Stimulated activated CD4-positive, alpha-beta T cell treated with anti-CD3 and anti-CD28 coated beads, Interleukin-4, amount 100 ng/mL, for 24 hours (primary cell): ENCODE data around the gene LEKR1.
A peak's percentile ranks its signal among the peaks of the same experiment; 100 is the strongest.

Source experiments
- DNase-seq: peaks from one replicate; pipeline ENCODE4 v3.0.0-alpha.2; 2020

Gene LEKR1

GRCh38 chr3:157086060-157086750 is 260.1 kb downstream of the LEKR1 start:
- no peak for DNase-seq

GRCh38 chr3:157086775-157087174 is 260.6 kb downstream of the LEKR1 start:
- DNase-seq, result no peak

- DNase-seq, result no peak
These were observed 261.2 kb downstream of the LEKR1 start for GRCh38 chr3:157087373-157087772.

GRCh38 chr3:157087780-157088600 is 261.8 kb downstream of the LEKR1 start:
- no peak for DNase-seq

- DNase-seq, result peak; percentile 94
These were observed 262.7 kb downstream of the LEKR1 start for GRCh38 chr3:157088601-157089454.

GRCh38 chr3:157089455-157090221 is 263.5 kb downstream of the LEKR1 start:
- DNase-seq, result peak; percentile 49

- DNase-seq, result no peak
These were observed 265.1 kb downstream of the LEKR1 start for GRCh38 chr3:157091083-157091833.

- no peak for DNase-seq
These were observed 266.1 kb downstream of the LEKR1 start for GRCh38 chr3:157092230-157092629.

- DNase-seq, result no peak
These were observed 266.9 kb downstream of the LEKR1 start for GRCh38 chr3:157093096-157093495.

- no peak for DNase-seq
These were observed 268.1 kb downstream of the LEKR1 start for GRCh38 chr3:157094301-157094700.

GRCh38 chr3:157094751-157095480 is 268.8 kb downstream of the LEKR1 start:
- DNase-seq, result no peak
